ENCODE data around the gene USO1.
"Not testable (repeated sequence)": the region's sequence is repeated elsewhere in the genome, so short reads cannot be mapped to it uniquely, and the experiment has no call there.

USO1 gene, protein sequence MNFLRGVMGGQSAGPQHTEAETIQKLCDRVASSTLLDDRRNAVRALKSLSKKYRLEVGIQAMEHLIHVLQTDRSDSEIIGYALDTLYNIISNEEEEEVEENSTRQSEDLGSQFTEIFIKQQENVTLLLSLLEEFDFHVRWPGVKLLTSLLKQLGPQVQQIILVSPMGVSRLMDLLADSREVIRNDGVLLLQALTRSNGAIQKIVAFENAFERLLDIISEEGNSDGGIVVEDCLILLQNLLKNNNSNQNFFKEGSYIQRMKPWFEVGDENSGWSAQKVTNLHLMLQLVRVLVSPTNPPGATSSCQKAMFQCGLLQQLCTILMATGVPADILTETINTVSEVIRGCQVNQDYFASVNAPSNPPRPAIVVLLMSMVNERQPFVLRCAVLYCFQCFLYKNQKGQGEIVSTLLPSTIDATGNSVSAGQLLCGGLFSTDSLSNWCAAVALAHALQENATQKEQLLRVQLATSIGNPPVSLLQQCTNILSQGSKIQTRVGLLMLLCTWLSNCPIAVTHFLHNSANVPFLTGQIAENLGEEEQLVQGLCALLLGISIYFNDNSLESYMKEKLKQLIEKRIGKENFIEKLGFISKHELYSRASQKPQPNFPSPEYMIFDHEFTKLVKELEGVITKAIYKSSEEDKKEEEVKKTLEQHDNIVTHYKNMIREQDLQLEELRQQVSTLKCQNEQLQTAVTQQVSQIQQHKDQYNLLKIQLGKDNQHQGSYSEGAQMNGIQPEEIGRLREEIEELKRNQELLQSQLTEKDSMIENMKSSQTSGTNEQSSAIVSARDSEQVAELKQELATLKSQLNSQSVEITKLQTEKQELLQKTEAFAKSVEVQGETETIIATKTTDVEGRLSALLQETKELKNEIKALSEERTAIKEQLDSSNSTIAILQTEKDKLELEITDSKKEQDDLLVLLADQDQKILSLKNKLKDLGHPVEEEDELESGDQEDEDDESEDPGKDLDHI

GRCh38 chr4:75724066-75724866 lies at the start of gene USO1:
TSS of gene USO1 (plus strand) at chr4:75724577. CDS start at chr4:75724820, 243 bp downstream.
- peak; percentile 98 for DNase-seq (ENCODE audit: low read depth)

- DNase-seq (ENCODE audit: low read depth): no peak
Measured at GRCh38 chr4:75675004-75675531, 49.3 kb upstream of the USO1 start.

- DNase-seq (ENCODE audit: low read depth): no peak
Measured at GRCh38 chr4:75678473-75678872, 45.9 kb upstream of the USO1 start.

DNA sequence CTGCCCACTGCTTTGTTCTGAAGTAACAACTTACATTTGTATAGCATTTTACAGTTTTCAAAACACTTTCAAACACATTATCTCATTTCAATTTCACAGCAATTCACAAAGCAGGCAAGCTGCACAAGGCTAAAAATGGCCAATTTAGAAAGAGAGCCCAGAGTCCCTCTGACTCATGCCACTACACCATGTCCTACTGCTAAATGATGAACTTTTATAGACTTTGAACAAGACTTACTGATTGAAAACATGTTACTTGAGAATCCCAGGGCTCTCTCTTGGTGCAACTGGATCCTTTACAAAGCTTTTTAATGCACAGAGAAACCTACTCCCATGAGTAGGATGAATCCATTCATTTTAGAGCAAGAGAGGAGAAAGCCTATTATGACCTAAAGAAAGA lies 45.4 kb upstream of the USO1 start:
- DNase-seq (ENCODE audit: low read depth): no peak

DNA sequence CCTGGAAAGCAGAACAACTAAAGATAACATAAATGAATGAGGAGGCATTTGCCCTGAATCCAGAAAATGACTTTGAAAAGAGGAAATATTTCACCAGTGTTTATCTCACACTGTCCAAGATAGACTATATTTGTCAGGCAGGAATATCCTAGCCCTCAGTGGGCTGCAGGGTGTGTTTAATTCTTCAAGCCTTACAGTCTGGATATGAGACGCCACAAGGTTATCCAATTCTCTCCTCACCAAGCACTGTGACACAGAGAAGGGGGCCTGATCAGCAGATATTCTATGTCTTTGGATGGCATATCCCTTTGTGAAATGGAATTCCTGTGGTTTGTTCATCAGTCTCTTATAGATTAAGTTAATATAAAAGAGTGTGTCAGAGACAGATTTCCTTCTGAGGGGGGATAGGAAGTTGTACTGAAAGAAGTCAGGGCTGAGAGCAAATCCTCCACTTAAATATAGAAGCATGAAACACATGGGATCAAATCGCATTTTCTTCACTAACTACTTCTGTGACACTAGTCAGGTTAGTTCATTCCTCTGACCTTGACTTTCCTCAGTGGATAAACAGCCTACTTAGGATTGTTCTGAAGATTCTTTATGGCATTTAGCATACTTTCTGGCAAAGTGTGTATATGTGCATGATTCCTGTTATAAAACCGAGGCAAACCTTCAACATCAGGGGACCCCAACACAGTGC lies 44.4 kb upstream of the USO1 start:
- peak; percentile 19 for DNase-seq (ENCODE audit: low read depth)

DNA sequence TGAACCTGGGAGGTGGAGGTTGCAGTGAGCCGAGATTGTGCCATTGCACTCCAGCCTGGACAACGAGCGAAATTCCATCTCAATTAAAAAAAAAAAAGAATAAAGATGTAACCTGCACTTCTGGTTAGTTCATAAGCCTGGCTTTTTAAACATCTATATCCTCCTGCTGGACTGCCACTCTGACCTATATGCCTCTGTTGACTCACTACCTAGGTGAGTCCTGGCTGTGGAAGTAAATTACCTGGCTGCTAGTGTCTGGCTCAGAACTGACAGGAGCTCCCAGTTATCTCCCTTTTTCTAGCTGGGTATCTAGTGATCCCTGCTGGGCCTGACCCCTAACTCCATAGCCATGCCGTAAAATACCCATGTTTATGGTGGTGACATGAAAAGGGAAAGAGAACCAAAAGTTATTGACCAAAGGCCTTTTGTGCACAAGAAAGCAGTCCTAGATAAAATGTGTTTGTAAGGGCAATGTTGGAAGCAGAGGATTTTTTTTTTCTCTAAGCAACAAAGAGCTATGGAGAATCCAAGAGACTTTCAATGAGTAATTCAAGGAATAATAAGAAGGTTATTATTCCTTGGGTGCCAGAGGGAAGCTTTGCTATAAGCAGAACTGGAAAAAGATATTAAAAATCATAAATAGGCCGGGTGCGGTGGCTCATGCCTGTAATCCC lies 40.8 kb upstream of the USO1 start:
- DNase-seq (ENCODE audit: low read depth): no peak

DNA sequence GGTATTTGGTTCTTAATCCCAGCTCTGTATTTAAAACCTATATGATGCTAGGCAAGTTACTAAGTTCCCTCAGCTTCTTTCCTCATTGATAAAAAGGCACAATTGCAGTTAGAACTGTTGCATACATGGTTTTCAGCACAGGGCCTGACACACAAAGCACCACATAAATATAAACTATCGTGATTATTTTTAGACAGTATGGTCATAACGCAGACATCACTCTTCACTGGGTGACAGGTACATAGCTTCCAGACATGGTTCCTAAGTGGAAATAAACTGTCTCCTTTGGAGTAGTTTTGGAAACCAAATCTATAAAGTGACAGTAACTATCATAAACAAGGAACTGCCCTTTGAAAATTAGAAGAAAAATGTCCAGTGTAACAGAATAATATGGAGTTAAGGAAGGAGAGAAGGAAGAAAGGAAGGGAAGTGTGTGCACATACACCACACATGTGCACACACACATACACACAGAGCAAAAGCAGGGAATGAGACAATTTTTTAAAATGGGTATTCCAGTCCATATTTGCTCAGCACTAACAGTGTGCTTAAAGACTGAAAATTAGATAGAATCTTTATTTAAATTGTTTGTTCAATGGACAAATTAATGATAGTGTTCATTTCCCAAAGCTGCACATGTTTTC lies 38.7 kb upstream of the USO1 start:
- no peak for DNase-seq (ENCODE audit: low read depth)

- DNase-seq (ENCODE audit: low read depth): no peak
Measured at GRCh38 chr4:75686346-75686745, 38.0 kb upstream of the USO1 start.

DNA sequence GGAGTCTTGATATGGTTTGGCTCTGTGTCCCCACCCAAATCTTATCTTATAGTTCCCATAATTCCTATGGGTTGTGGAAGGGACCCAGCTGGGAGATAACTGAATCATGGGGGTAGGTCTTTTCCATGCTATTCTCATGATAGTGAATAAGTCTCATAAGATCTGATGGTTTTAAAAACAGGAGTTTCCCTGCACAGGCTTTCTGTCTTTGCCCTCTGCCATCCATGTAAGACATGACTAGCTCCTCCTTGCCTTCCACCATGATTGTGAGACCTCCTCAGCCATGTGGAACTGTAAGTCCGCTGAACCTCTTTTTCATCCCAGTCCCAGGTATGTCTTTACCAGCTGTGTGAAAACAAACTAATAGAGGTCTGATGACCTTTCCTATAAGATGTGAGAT lies 37.3 kb upstream of the USO1 start:
- DNase-seq (ENCODE audit: low read depth): not testable (repeated sequence)

- not testable (repeated sequence) for DNase-seq (ENCODE audit: low read depth)
Measured at GRCh38 chr4:75692066-75692465, 32.3 kb upstream of the USO1 start.

DNA sequence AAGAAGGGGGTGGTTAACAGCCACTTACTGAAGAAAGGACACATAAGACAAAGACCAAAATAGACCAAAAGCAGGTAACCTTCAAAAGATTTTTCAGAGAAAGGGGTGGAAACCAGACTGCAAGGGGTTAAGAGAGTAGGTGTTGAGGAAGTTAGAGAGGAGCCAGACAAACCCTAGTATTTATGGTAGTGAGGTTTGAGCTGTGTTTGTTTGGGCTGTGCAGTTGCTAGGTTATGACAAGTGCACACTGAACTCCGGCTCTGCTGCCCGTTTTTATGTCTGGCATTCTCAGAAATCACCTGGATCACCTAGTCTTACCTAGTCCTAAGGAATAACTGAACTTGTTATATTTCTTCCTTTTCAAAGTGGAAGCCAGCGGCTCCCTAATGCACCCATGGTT lies 28.3 kb upstream of the USO1 start:
- no peak for DNase-seq (ENCODE audit: low read depth)

DNA sequence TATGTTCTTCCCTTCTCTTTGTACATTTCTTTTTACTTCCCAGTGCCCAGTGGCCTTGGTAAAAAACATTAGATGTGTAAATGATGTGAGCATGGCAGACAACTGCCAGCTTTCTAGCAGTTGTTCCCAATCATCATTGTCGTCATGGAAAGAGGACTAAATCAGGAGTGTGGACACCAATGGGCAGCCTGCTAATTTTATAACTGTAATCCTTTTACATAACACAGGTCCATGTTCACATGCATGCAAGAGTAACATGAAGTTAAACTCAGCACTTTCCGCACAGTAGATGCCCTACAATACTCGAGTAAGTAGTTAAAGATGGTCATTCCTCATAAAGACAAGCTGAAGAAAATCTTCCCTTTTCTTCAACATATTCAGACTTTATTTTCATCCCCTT lies 27.8 kb upstream of the USO1 start:
- DNase-seq (ENCODE audit: low read depth): no peak

DNA sequence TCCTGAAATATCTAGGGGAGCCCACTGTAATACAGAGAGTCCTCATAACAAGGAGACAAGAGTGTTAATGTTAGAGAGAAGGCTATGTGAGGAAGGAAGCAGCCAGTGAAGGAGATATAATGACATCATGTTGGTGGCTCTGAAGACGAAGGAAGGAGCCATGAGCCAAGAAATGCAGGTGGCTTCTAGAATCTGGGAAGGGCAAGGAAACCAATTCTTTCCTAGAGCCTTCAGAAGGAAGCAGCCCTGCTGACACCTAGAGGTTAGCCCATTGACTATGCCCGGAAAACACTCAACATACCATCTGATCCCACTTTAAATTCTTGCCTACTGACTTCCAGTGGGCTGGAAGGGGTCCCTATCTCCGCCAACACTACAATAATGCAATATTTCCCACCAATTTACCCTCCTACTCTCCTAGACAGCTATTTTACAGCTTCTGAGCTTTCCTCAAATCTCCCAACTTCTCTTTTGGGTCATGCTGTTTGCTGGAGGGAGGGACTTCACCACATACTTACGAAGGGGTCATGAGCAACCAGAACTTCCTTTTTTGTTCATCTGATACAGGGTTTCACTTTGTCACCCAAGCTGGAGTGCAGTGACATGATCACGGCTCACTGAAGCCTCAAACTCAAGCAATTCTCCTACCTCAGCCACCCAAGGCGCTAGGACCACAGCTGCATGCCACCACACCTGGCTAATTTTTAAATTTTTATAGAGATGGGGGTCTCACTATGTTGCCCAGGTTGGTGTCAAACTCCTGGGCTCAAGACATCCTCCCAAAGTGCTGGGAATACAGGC lies 26.0 kb upstream of the USO1 start:
- no peak for DNase-seq (ENCODE audit: low read depth)

DNA sequence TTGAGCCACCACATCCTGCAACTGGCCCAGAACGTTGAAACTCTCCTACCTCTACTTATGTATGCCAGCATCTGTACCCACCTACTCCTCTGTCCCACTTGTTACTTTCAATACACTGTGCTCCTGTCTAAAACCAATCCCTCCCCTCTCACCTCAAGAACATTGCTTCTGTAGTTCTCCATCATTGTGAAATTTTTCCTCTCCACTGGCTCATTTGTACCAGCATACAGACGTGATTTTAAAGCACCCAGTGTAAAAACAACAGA lies 25.5 kb upstream of the USO1 start:
- no peak for DNase-seq (ENCODE audit: low read depth)

DNA sequence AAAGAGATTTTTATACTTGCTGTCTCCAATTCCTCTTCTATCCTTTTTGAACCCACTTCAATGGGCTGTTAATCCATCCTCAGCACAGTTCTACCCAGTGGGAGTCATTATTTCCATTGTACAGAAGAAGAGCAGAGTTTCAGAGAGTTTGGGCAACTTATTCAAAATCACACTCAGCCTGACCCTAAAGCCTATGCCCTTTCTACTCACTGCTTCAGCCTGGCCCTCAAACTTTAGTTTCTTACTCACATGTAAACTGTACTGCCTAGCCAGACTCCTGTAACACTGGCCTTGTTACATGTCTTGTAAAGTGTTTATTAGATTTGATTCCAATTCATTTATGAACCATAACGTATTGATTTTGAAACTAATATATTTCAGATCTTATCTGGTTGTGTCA lies 25.1 kb upstream of the USO1 start:
- DNase-seq (ENCODE audit: low read depth): no peak

DNA sequence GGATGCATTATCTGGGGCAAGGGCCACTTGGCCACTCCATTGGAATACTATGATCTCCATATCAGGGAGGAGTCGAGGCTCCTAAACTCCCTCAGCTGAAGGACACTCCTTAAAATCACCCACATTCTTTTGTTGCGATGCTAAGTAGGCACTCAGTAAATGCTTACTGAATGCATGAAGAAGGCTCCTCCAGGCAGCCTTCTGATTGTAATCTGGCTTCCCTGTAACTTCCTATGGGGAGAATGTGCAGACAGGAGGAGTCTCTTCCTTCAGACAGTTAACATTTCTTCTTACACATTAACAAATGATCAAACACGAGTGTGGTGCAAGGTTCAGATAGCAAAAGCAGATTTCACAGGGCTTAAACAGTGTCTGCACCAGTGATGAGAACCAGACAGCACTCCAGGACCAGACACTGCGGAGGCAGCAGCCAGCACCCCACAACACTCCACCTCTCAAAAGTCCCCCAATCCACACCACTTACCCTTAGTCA lies 21.4 kb upstream of the USO1 start:
- DNase-seq (ENCODE audit: low read depth): peak; percentile 60

DNA sequence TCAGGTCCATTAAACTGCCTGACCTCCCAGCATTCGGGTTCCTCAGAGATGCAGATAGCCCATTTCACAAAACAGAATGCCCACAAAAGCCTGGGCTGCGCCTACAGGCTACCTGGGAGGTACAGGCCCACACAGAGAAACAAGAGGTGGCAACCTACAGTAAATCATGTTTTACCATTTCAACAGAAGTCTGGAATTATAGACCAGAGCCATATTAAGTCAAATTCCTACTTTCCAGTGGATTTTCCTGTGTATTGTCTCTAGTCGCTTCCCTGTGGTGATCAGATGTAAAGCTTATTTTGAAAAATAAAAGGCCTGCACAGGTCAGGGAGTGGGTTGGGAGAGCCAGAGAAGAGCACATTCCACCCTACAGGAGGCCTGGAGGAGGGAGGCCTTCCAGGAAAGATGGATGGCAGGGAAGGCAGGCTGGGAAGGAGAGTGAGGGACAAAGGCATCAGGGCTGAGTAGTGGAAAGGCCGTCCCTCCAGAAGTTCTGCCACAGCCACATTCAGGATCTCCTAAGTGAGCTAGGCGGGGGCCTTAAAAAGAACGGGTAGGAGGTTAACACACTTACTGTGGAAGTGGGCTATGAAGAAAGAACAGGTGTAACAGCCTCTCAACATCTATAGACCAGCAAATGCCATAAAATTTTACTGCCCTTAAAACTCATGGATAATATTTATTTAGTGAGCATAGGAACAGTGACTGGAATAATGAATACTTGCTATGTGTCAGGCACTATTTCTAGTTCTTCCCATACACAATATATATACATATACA lies 19.0 kb upstream of the USO1 start:
- DNase-seq (ENCODE audit: low read depth): no peak

DNA sequence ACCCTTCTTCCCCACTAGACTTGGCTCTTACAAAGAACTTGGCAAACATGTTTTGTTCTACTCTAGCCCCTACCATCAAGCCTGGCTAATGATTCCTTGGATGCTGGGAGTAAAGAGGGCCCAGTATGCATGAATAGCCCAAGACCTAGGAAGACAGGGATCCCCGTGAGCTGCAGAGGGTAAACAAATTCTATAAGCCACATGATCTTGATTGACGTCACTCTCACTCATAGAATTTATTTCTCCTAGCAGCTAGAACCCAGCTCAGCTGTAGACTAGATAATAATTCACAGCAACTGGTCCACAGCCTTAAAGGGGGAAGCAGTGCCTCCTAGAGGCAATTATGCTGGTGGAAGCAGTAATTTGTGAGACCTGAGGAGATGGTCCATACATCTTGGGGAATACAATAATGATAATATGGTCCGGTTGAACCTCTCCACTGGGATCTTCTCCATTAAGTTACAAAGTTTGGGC lies 16.1 kb upstream of the USO1 start:
- DNase-seq (ENCODE audit: low read depth): peak; percentile 39

GRCh38 chr4:75710246-75710645 lies 14.1 kb upstream of the USO1 start:
- no peak for DNase-seq (ENCODE audit: low read depth)
